ENCODE results near the gene C14orf180.

DNA sequence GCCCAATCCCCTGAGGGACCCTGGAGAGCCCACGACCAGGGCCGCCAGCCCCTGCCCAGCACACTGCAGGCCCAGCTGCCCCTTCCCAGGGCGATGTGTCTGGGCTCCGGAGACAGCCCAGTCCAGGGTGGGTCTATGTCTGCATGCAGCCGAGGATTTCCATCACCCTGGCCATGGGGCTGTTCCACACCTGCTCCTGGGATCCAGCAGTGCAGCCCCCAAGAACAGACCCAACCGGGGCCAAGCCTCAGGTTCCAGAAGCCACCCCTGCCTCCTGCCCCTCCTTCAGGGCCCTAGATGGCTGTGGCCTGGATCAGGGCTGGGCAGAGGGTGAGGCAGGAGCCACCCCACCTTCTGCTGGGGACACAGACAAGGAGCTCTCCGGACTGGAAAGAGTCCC lies 11.5 kb downstream of the C14orf180 start:
- TF ChIP-seq POLR2AphosphoS5 (IDR thresholded peaks at IDR 0.05; ENCODE audit: low read depth, low read length) (no peak), POLR2A (IDR thresholded peaks at IDR 0.05; ENCODE audit: low read depth, low read length) (no peak)
